Common myeloid progenitor, CD34-positive (primary cell): ENCODE data around the gene FAM117B.
A peak's percentile ranks its signal among the peaks of the same experiment; 100 is the strongest.

Source experiments
- CTCF ChIA-PET: fragments of 350-600 bp; sonication (Branson Sonifier 250); formaldehyde crosslinking; loops from one replicate; lab custom pipeline; 2021; ENCODE audit warnings: antibody characterized with exemption; lab: Charles Lee
- POLR2A ChIA-PET: fragments of 350-600 bp; sonication (Branson Sonifier 250); formaldehyde crosslinking; loops from one replicate; lab custom pipeline; 2021; ENCODE audit warnings: antibody characterized with exemption; lab: Charles Lee
- DNase-seq, 3 donors: peaks; one replicate each; pipeline versions ENCODE4 v3.0.0 to v3.0.0-alpha.2; 2013
- H3K27ac ChIP-seq, 2 experiments: 1 replicate in 1 of 2; 2 replicates in 1 of 2; pipeline ENCODE4 v1.7.0; 2013; ENCODE audit warnings: inconsistent platforms in 2 of 2, low read length in 2 of 2, mild to moderate bottlenecking in 2 of 2, low read depth in 1 of 2, moderate library complexity in 1 of 2; ENCODE audit not compliant: severe bottlenecking in 2 of 2, insufficient read depth in 1 of 2, poor library complexity in 1 of 2
- H3K27me3 ChIP-seq, 5 experiments: replicated peaks in 2 of 5; 1 replicate in 3 of 5; 2 replicates in 2 of 5; pipeline versions ENCODE4 v1.6.1 to v1.7.0; 2013; ENCODE audit warnings: low read length in 4 of 5, mild to moderate bottlenecking in 2 of 5, moderate library complexity in 2 of 5, inconsistent platforms in 1 of 5; ENCODE audit not compliant: insufficient read depth in 5 of 5, control insufficient read depth in 4 of 5
- H3K36me3 ChIP-seq, 4 experiments: 1 replicate in 2 of 4; 2 replicates in 2 of 4; pipeline versions ENCODE4 v1.6.1 to v1.7.0; 2013; ENCODE audit warnings: low read length in 3 of 4, control low read depth in 1 of 4, mild to moderate bottlenecking in 1 of 4; ENCODE audit not compliant: control insufficient read depth in 4 of 4, insufficient read depth in 4 of 4
- H3K4me1 ChIP-seq, 4 experiments: 1 replicate in 3 of 4; 2 replicates in 1 of 4; pipeline versions ENCODE4 v1.6.1 to v1.7.1; 2013; ENCODE audit warnings: low read length in 3 of 4, mild to moderate bottlenecking in 3 of 4, control low read depth in 1 of 4, inconsistent platforms in 1 of 4, moderate library complexity in 1 of 4; ENCODE audit not compliant: control insufficient read depth in 4 of 4, insufficient read depth in 4 of 4; ENCODE audit errors: control extremely low read depth in 1 of 4
- H3K4me3 ChIP-seq, 7 experiments: 1 replicate in 4 of 7; 2 replicates in 3 of 7; pipeline versions ENCODE4 v1.5.1 to v1.7.0; 2013; ENCODE audit warnings: mild to moderate bottlenecking in 7 of 7, low read length in 6 of 7, moderate library complexity in 6 of 7, inconsistent platforms in 2 of 7, low read depth in 2 of 7, control low read depth in 1 of 7; ENCODE audit not compliant: insufficient read depth in 4 of 7, control insufficient read depth in 1 of 7; ENCODE audit errors: extremely low read depth in 1 of 7
- H3K9me3 ChIP-seq, 5 experiments: 1 replicate in 4 of 5; 2 replicates in 1 of 5; pipeline versions ENCODE4 v1.6.1 to v1.7.1; 2013; ENCODE audit warnings: low read length in 4 of 5, mild to moderate bottlenecking in 2 of 5, inconsistent platforms in 1 of 5, low read depth in 1 of 5, moderate library complexity in 1 of 5; ENCODE audit not compliant: control insufficient read depth in 4 of 5, insufficient read depth in 2 of 5; ENCODE audit errors: control extremely low read depth in 1 of 5
- WGBS: methylation state at CpG from one replicate; pipeline ENCODE4 v1.1.5; 2013; ENCODE audit not compliant: insufficient coverage; 5-methylcytosine and 5-hydroxymethylcytosine counted together

The FAM117B gene

GRCh38 chr2:202773301-202773973 is 138.7 kb downstream of the FAM117B start:
- CTCF ChIA-PET: no interaction called here
- POLR2A ChIA-PET: no interaction called here
- peaks cover 2 to 17% (median 13%) of the 10 kb centered on the region in 4 experiments for H3K36me3 ChIP-seq

GRCh38 chr2:202774104-202774503 is 139.3 kb downstream of the FAM117B start:
- ChIA-PET CTCF (no interaction called here), POLR2A (no interaction called here)
- H3K36me3 ChIP-seq: peaks cover 2 to 17% (median 16%) of the 10 kb centered on the region in 4 experiments
- H3K4me3 ChIP-seq: no peak overlapping the region
- no peak for DNase-seq
- no peaks in the 10 kb centered on the region for H3K27me3 ChIP-seq
- no peaks in the 10 kb centered on the region for H3K9me3 ChIP-seq
- H3K27ac ChIP-seq: no peak overlapping the region
- 98% methylated on average over 33 of the region's 37 CpGs for WGBS
- no peaks in the 10 kb centered on the region for H3K4me1 ChIP-seq

More at GRCh38 chr2:202773301-202773973, 138.7 kb downstream of the FAM117B start:
- no peak overlapping the region for H3K27ac ChIP-seq
- H3K9me3 ChIP-seq: no peaks in the 10 kb centered on the region
- no peaks in the 10 kb centered on the region for H3K27me3 ChIP-seq
- H3K4me3 ChIP-seq: no peak overlapping the region
- 100% methylated on average over 2 of the region's 6 CpGs for WGBS
- no peak for DNase-seq
- no peaks in the 10 kb centered on the region for H3K4me1 ChIP-seq

- peak in 1 of 3 donors; percentile 2 for DNase-seq
- Histone ChIP-seq H3K4me1 (no peaks in the 10 kb centered on the region), H3K9me3 (no peaks in the 10 kb centered on the region), H3K4me3 (no peak overlapping the region), H3K27ac (no peak overlapping the region), H3K27me3 (no peaks in the 10 kb centered on the region), H3K36me3 (peaks cover 2 to 33% (median 15%) of the 10 kb centered on the region in 4 experiments)
- no CpG with 5 or more reads among the region's 2 CpGs for WGBS
- ChIA-PET CTCF (no interaction called here), POLR2A (no interaction called here)
Observed at GRCh38 chr2:202778217-202778616, 143.4 kb downstream of the FAM117B start.

GRCh38 chr2:202780514-202781021 is 145.8 kb downstream of the FAM117B start:
- Histone ChIP-seq H3K9me3 (no peaks in the 10 kb centered on the region), H3K4me3 (no peak overlapping the region), H3K36me3 (peaks cover 2 to 34% (median 7%) of the 10 kb centered on the region in 4 experiments), H3K4me1 (no peaks in the 10 kb centered on the region), H3K27me3 (no peaks in the 10 kb centered on the region), H3K27ac (no peak overlapping the region)
- CTCF ChIA-PET: no interaction called here
- DNase-seq: no peak
- POLR2A ChIA-PET: no interaction called here

GRCh38 chr2:202782940-202783558 is 148.3 kb downstream of the FAM117B start:
- no peak for DNase-seq
- H3K9me3 ChIP-seq: no peaks in the 10 kb centered on the region
- POLR2A ChIA-PET: no interaction called here
- peaks cover 3 to 42% (median 9%) of the 10 kb centered on the region in 4 experiments for H3K36me3 ChIP-seq
- no peak overlapping the region for H3K27ac ChIP-seq
- WGBS: 100% methylated on average over 1 of the region's 3 CpGs
- no peak overlapping the region for H3K4me3 ChIP-seq
- no peaks in the 10 kb centered on the region for H3K27me3 ChIP-seq
- H3K4me1 ChIP-seq: no peaks in the 10 kb centered on the region
- CTCF ChIA-PET: no interaction called here

- ChIA-PET POLR2A (no interaction called here), CTCF (no interaction called here)
- H3K27me3 ChIP-seq: no peaks in the 10 kb centered on the region
- no peaks in the 10 kb centered on the region for H3K9me3 ChIP-seq
- H3K36me3 ChIP-seq: peaks cover 4 to 37% (median 6%) of the 10 kb centered on the region in 4 experiments
- no peak overlapping the region for H3K27ac ChIP-seq
- WGBS: 92% methylated on average over 2 of the region's 2 CpGs
- H3K4me1 ChIP-seq: no peaks in the 10 kb centered on the region
- no peak overlapping the region for H3K4me3 ChIP-seq
- no peak for DNase-seq
Observed at GRCh38 chr2:202786842-202787241, 152.1 kb downstream of the FAM117B start.

GRCh38 chr2:202790676-202791075 is 155.9 kb downstream of the FAM117B start:
- H3K9me3 ChIP-seq: no peaks in the 10 kb centered on the region
- no peaks in the 10 kb centered on the region for H3K27me3 ChIP-seq
- H3K27ac ChIP-seq: no peak overlapping the region
- ChIA-PET CTCF (no interaction called here), POLR2A (no interaction called here)
- H3K36me3 ChIP-seq: peaks cover 4 to 20% (median 6%) of the 10 kb centered on the region in 4 experiments
- no peaks in the 10 kb centered on the region for H3K4me1 ChIP-seq
- WGBS: 86% methylated on average over 1 of the region's 2 CpGs
- H3K4me3 ChIP-seq: no peak overlapping the region
- no peak for DNase-seq
